Measurements from ENCODE around the gene GAS5.
A peak's percentile ranks its signal among the peaks of the same experiment; 100 is the strongest.
"Not testable (repeated sequence)": the region's sequence is repeated elsewhere in the genome, so short reads cannot be mapped to it uniquely, and the experiment has no call there.

GAS5 gene

GRCh38 chr1:173868266-173869020 is 654 bp upstream of the GAS5 start, which contains the start of gene ZBTB37:
ZBTB37 (plus strand) TSS chr1:173868380; CDS start chr1:173870226, 1,846 bp downstream.
- ATAC-seq, result peak; percentile 54 to 62

GRCh38 chr1:173867141-173867752 is 542 bp downstream of the GAS5 start:
- no peak for ATAC-seq

GRCh38 chr1:173866413-173867115 is 1.2 kb downstream of the GAS5 start:
- no peak for ATAC-seq

GRCh38 chr1:173865468-173866164 is 2.2 kb downstream of the GAS5 start:
- ATAC-seq, result no peak

GRCh38 chr1:173864179-173864867 is 3.5 kb downstream of the GAS5 start:
- no peak for ATAC-seq

- no peak for ATAC-seq
These were observed 4.3 kb downstream of the GAS5 start for GRCh38 chr1:173863224-173864161.

GRCh38 chr1:173862769-173863223 is 5.0 kb downstream of the GAS5 start:
- ATAC-seq, result no peak

- peak; percentile 2 to 10 for ATAC-seq
These were observed 5.5 kb downstream of the GAS5 start for GRCh38 chr1:173862146-173862768.

- ATAC-seq, result peak; percentile 9 to 11
These were observed 6.1 kb downstream of the GAS5 start for GRCh38 chr1:173861731-173862145.

GRCh38 chr1:173860065-173860464 is 7.7 kb downstream of the GAS5 start:
- ATAC-seq, result no peak

- ATAC-seq, result not testable (repeated sequence)
These were observed 8.2 kb downstream of the GAS5 start for GRCh38 chr1:173859547-173859946.

- no peak for ATAC-seq
These were observed 10.3 kb downstream of the GAS5 start for GRCh38 chr1:173857363-173857917.

GRCh38 chr1:173856903-173857302 is 10.9 kb downstream of the GAS5 start:
- no peak for ATAC-seq

GRCh38 chr1:173856014-173856413 is 11.8 kb downstream of the GAS5 start:
- ATAC-seq, result no peak

- ATAC-seq, result no peak
These were observed 14.7 kb downstream of the GAS5 start for GRCh38 chr1:173853074-173853473.

GRCh38 chr1:173852105-173852504 is 15.7 kb downstream of the GAS5 start:
- no peak for ATAC-seq

- ATAC-seq, result no peak
These were observed 35.0 kb downstream of the GAS5 start for GRCh38 chr1:173832748-173833147.

GRCh38 chr1:173827611-173828010 is 40.2 kb downstream of the GAS5 start:
- no peak for ATAC-seq

- peak; percentile 91 for ATAC-seq
These were observed 43.3 kb downstream of the GAS5 start, which contains the start of the genes CENPL and DARS2 for GRCh38 chr1:173824315-173825081. CENPL (minus strand) TSS chr1:173824883; CDS start chr1:173811299, 13,584 bp downstream. DARS2 (plus strand) TSS chr1:173824673; CDS start chr1:173825230, 557 bp downstream.
